Skeletal muscle cell (primary cell): ENCODE results near the gene FEN1.
A peak's percentile ranks its signal among the peaks of the same experiment; 100 is the strongest.

ENCODE experiments used
- DNase-seq: peaks from one replicate; pipeline ENCODE4 v3.0.0-alpha.2; 2010; ENCODE audit warnings: low read depth
- H3K4me3 ChIP-seq: 2 replicates; pipeline ENCODE4 v1.5.1; 2011; ENCODE audit warnings: low read depth, mild to moderate bottlenecking, control low read depth, low read length, moderate library complexity

FEN1 gene

DNA sequence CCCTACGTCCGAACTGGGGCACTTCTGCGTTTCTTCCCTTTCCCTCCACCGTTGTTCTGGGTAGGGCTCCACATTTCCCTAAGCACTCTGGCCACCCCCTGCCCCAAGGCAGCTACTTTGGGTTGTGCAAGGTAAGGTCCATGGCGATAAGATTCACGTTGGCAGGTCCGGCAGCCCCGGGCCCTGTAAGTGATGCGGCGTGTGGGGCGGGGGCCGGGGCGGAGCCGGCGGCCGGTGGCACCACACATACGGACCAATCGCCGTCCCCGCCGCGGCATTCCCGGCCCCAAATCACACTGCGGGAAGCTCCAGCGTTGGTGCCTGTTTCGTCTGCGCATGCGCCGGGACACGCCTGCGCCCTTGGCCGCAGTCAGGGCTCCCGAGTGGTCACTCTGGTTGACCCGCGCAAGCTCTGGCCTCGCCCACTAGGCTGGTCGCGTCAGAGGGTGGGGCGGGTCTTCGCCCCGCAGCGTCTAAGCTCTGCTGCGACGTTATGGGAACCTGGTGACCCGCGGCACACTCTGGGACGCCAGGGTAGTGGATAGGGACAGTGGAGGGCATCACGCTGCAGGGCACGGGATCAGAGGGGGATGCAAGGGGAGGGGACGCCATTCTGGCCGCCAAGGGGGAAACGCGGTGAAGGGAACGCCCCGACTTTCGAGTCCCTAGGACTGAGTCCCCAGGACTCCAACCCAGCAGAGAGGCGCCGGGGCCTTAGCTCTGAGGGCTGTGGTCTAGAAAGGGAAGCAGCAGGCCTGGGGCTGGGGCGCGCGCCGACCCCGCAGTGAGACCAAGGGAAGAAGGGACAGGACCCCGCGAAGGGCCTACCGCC lies 22.5 kb downstream of the FEN1 start:
- DNase-seq = peak; percentile 91
- H3K4me3 ChIP-seq = peak overlapping the region; percentile 74

DNA sequence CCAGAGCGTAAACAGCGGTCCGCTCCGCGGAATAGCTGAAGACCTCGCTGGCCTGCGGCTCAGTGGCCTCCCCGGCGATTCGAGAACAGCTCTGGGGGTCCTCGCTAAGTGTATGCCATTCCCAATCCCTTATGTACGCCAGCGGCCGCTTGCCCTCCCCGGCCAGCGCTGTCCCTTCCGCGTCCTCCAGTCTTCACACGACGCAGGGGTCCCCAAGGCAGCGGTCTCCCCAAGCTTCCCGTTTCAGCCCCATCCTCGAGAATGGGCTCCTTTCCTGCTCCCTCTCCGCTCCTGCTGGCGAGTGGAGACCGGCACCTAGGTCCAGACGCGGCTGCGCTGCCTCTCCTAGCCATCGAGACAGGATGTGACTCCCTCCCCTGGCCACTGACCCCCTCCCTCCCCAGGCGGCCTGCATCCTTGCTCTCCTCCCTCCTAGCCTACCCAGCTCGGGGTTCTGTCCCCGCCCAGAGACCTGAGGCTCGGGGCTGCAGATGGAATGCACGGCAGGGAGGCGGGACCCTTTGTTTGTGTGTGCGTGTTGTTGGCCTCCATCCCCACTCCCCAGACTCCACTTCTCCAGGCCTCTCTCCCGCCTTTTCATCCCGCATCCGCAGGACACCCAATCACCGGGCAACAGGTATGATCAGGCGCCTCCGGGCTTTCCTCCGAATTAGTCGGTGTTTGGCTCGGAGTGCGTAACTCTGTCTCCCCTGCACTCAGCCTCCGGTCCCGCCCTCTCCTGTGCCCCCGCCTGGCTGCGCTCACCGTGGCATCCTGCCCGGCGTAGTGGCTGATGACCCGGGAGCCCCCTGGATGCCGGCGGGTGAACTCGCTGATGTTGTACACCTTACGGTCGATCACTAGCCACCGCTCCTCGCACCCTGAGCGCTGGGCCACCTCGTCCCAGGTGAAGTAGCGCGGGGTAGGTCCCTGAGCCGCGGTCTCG lies 23.4 kb downstream of the FEN1 start:
- H3K4me3 ChIP-seq = peak overlapping the region; percentile 74
- no peak for DNase-seq

DNA sequence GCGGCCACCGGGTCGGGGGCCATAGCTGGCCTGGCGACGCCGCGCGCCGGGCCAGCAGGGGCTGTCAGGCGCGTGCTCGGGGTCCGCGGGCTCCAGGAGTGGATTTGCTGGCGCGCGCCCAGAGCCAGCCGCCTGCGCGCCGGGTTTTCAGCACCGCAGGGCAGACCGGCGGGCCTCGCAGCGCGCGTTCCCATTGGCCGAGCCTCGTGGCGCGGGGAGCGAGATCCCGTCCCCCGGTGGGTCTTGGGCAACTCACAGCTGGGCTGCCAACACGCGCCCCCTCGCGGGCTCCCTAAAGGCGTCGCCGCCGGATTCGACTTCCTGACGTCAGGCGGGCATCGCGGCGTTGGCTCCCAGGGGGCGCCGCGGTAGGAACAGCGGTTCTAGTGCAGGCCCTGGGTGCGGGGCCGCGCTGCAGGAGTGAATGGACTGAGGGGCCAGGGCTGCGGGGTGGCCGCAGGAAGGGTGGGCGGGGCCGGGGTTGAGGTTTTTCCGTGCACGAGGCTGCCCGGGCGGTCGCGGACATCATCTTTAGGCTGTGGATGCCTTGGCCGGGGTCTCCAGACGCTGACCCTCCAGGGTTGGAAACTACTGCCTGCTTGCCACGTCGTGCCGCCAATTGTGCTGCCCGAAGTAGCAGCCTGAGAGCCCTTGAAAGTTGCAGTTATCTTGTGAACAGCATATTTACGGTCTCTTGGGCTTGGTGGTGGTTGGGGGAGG lies 24.2 kb downstream of the FEN1 start, which contains the start of gene FADS1:
TSS of gene FADS1 (minus strand) at position 268 of the 720 bp plus-strand sequence. CDS start at position 194, 74 bp downstream.
- DNase-seq = peak; percentile 90
- H3K4me3 ChIP-seq = peak within 1 kb of the TSS; percentile 74

DNA sequence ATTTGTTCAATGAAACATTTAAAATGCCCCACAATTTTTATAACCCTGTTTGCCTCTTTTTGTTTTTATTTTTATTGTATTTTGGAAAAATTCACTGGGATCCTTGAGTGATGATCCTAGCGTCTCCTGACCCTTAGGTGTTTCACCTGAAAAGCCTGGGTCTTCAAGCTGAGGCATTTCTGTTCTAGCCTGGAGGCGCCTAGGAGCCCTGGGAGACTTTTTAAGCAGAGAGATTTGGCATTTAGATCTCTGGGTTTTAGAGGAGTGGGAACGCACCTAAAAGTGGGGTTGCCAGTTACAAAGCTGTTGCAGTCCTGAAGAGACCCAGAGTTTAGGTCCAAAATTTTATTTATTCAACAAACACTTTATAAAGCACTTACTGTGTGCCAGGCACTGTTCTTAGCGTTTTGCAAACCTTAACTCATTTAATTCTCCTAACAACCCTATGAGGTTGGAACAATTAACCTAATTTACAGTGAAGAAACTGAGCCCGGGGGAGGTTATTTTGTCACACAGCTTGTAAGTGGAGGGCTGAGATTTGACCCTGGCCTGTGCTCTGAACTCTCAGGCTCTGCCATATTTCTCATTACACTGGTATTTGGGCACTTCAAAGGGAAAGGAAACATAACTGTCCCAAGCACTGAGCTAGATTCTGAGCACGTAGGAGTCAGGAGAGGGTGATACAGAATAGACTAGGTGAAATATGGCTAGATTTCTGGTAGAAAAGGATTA lies 24.9 kb downstream of the FEN1 start:
- DNase-seq = no peak
- peak overlapping the region; percentile 74 for H3K4me3 ChIP-seq

DNA sequence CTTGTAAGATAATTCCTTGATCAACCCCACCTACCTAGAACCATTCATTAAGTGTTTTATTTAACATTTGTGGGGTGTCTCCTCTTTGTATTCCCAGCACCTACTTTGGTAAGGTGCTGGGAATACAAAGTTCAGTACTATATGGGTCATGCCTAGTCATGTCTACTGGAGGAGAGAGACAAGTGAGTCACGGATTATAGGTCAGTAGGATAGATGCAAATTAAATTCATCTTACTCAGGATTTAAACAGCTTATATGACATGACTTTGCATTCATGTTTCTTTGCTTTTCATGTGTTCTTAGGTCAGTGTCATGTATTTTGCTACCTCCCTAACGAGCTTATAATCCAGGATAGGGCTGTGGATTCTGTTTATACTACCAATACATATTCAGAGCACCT lies 27.5 kb downstream of the FEN1 start:
- DNase-seq = no peak
- no peak overlapping the region for H3K4me3 ChIP-seq

DNA sequence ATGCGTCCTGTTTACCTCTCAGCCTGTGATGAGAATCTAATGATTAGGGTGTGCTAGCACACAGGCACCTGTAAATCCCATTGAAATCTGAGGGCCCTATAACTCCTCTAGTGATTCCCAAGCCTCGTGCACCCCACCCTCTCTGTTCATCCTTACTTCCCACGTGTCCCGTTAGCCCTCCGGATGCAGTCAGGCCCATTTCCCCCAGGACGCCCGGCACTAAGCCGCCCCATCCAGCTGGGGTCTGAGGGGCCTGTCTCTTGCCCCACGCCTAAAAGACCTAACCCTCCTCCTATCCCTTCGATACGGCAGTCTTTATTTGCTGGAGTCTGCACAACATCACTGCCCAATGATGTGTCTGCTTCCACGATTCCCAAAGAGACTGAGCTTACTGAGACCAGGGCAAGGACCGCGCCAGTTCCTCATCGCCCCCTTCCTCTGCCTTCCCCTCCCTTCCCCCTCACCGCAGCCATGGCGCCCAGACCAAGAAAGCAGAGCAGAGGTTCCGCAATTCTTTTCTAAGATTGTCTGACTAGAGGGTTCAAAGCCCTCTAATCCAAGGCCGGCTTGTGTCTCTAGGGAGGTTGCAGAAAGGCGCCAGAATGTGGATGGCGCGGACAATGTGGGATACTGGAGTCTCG lies 34.3 kb downstream of the FEN1 start:
- peak overlapping the region; percentile 94 for H3K4me3 ChIP-seq

DNA sequence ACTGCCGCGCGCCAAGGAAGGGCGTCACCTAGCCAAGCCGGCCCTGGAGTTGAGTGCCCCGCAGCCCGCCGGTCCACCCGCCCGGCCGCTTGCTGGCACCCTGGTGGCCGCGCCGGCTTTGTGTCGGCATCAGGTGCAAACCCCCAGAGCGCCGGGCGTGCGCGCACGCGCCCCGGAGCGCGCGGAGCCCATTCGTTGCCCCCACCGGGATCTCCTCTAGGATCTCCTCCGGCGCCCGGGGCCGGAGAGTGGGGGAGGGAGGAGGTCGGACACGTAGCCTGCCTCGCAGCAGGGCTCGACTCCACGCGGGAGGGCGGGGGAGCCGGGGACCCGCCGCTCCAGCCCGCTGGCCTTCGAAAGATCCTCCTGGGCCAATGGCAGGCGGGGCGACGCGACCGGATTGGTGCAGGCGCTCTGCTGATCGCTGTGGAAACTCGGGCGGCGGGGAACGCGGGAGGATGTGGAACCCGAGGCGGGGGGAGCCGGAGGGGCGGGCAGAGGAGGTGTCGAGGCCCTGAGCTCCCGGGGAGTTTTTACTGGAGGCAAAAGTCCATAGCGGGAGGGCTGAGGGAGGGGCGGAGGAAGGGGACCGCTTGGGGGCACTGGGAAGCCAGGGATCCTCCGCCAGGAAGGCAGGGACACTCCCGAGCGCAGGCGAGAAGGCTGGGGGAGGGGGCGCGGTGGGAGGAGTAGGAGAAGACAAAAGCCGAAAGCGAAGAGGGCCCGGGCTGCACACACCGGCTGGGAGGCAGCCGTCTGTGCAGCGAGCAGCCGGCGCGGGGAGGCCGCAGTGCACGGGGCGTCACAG lies 35.1 kb downstream of the FEN1 start, which contains the start of gene FADS2:
TSS of gene FADS2 (plus strand) at position 730 of the 808 bp plus-strand sequence. CDS start 91 bp downstream, outside the sequence.
- H3K4me3 ChIP-seq = peak within 1 kb of the TSS; percentile 94

More for the DNA sequence above, 34.3 kb downstream of the FEN1 start:
- no peak for DNase-seq

DNA sequence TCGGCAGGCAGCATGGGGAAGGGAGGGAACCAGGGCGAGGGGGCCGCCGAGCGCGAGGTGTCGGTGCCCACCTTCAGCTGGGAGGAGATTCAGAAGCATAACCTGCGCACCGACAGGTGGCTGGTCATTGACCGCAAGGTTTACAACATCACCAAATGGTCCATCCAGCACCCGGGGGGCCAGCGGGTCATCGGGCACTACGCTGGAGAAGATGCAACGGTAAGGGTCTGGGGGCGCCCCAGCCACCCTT lies 35.6 kb downstream of the FEN1 start:
- peak overlapping the region; percentile 94 for H3K4me3 ChIP-seq
- no peak for DNase-seq

More for the DNA sequence above, 35.1 kb downstream of the FEN1 start, which contains the start of gene FADS2:
- DNase-seq = peak; percentile 92

DNA sequence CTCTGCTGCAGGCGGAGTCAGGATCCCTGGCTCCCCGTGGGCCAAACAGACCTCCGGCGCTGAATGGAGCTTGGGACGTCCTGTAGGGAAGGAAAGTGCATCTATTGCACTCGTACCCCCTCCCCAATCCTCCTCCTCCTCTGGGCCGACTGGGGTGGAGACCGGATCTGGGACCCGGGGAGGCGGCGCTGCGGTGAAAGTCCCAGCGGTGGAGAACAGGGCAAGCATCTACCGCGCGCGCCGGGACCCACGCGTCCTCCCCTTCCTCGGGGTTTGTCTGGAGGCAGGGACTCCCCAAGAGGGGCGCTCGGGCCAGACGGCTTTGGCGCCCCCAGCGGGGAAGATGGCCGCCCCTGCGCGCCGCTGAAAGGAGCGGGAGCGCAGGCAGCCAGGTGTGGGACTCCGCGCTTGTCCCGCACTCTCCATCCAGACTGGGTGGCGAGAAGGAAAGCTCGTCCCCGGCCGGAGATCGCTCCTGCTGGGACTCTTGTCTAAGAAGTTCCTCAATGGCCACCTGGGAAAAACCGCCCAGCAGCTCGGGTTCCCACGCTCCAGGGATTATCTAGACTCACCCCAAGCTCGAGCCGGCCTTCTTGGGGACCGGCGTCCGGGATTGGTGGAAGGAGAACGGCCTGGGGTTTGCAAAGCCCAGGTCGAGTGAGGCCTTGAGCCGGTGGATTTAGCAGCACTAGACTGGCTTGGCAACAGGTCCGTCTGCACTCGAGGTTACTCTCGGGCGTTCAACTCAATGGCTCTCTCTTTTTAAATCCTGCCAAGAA lies 36.1 kb downstream of the FEN1 start:
- peak overlapping the region; percentile 94 for H3K4me3 ChIP-seq
- DNase-seq = no peak

DNA sequence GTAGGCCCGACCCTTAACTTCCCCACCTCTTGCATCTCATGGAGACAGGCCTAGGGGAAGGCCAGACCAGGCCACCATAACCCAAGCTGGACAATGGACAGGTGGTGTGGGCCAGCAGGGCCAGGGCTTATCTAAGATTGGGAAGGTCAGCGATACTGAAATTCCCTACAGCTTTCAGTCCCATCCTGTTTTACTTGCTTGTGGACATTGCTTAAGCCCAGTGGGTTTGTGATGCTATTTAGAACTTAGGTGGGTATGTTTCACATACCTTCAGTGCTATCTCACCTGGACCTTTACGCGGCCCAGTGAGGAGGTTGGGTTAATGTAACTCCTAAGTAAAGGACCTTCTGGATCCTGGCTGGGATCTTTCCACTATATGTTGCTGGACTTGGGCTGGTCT lies 37.1 kb downstream of the FEN1 start:
- H3K4me3 ChIP-seq = peak overlapping the region; percentile 94

DNA sequence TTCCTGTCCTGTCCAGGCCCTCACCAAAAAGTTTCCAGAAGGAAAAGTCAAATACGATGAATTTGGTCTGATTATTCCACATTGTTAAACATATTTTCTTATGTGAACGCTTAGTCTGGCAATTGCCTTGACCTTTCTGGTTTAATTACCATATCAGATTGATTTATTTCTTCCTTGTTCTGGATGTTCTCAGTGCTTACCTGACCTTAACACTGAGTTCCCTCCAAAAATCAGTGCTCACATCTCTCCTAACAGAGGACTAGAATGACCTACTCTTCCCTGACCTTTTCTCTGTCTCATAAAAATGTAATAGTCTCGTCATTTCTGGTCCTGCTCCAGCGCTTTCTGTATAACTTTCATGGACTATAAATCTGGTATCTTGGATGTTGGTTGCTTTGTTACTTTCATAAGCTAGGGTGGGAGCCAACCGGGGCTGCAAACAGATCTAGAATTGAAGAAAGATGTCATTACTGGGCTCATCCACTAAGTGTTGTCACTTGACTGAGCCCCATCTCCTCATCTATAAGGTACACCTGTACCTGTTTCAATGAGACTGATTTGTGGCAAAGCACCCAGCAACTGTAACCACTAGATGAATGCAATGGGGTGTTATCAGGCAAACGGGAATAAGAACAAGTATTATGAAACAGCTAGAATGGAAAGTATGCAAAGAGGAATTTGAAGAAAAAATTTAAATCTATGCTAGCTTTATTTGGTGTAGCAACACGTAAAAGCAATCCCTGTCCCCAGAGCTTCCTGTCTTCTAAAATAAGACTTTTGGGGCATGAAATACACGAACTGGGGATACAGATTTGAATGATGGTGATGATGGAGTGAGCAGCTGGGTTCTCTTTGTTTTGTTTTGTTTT lies 37.8 kb downstream of the FEN1 start:
- no peak for DNase-seq
- peak overlapping the region; percentile 94 for H3K4me3 ChIP-seq

More for the DNA sequence above, 37.1 kb downstream of the FEN1 start:
- DNase-seq = no peak

DNA sequence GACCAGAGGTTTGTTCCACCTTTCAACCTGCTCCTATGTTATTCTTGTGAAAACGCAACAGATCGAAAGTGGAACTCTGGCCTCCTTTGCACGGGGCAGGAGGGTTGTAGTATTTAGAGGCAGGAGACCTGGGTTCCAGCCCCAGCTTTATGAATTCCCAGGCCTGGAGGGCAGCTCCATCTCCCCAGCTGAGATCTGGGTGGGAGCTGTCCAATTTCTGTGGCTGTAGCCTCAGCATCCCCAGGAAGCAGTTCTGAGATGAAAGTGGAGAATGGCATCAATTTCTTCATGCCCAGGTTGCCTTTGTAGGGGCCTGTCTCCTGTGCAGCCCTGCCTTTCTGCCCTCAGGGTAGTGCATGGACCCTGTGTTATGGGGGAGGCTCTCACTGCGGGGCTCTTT lies 39.5 kb downstream of the FEN1 start:
- DNase-seq = no peak
- H3K4me3 ChIP-seq = no peak overlapping the region

DNA sequence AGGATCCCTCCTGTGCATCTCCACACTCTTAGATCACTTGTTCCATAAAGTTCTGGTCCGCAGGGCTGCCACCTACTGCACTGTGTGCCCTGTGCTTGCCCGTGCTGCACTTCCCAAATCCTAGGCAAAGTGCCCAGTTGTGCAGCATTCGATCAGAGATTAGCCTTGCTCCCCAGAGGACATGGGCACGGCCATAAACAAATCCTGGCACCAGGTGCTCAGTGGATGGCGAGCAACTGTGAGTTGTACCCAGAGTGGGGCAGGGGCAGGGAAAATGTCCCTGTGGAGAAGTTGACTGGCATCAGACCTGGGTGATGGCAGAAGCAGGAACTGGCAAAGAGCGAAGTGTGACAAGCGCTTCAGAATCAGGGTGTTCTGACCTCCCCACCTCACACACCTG lies 40.0 kb downstream of the FEN1 start:
- DNase-seq = no peak
- no peak overlapping the region for H3K4me3 ChIP-seq

DNA sequence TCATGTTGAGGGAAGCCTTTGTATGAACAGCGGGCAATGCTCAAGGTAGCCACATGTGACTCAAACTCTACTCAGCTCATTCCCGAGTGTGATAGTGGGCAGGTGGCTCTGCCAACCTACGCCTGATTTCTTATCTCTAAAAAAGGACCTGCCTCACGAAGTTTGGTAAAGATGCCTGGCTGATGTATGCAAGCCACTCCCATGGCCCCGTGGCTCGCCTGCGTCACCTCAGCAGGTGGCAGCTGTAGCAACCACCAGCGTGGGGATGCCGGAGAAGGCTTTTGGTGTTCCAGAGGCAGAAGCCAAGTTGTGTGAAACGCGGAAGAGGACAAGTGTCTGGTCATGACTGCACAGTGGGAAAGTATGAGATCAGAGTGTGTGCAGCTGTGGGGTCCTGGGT lies 40.8 kb downstream of the FEN1 start:
- no peak for DNase-seq
- H3K4me3 ChIP-seq = no peak overlapping the region

DNA sequence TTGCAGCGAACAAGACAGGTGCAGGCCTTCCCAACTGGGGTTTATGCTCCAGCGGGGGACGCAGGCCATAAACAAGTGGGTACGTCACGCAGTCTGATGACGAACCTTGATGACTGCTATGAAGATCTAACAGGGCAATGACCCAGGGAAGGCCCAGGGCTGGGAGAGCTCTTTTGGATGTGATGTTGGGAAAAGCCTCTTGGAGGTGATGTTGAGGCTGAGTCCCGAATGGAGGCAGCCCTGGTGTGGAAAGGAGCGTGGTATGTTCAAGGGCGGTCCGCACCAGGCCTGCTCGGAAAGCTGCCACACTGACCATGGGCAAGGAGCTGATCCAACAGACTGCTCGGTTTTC lies 41.2 kb downstream of the FEN1 start:
- no peak overlapping the region for H3K4me3 ChIP-seq
- DNase-seq = no peak
